GM19023 (cell line): ENCODE data around the gene KLHL6.

Source experiments
- ATAC-seq: cut with Tn5 transposase; IDR thresholded peaks from one replicate; pipeline ENCODE4 v1.9.1; 2021; ENCODE audit warnings: mild to moderate bottlenecking, moderate library complexity; ENCODE audit not compliant: unreplicated experiment

The KLHL6 gene

DNA sequence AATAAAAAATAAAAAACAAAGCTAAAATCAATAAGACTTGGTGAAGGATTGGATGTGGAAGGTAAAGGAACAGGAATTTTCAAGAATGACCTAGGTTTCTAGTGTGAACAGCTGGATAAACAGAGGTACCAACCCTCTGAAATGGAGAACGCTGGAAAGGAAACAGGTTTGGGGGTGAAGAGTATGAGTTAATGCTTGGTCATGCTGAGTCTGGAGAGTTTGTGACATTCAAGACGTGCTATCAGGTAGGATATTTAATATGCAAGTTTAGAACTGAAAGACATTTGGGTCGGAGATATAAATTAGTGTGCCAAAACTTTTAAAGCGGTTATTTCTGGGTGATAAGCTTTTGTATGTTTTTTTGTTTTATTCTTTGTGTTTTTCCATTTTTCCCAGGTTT, 11.4 kb upstream of the KLHL6 start:
- no peak for ATAC-seq

DNA sequence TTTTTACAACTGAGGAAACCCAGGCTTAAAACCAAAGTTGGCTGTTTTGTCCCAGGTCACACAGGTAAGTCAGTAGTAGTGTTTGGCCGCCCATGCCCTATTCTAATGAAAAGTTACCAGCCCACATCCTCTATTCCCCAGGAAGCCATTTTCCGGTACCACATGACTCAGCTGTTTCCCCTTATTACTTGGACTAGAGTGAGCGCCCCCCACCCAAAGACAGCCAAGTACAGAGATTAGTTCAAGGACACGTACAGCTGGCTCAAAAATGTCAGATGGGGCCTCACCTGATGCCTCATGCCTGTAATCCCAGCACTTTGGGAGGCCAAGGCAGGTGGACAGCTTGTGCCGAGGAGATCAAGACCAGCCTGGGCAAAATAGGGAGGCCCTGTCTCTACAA, 8.5 kb upstream of the KLHL6 start:
- no peak for ATAC-seq

DNA sequence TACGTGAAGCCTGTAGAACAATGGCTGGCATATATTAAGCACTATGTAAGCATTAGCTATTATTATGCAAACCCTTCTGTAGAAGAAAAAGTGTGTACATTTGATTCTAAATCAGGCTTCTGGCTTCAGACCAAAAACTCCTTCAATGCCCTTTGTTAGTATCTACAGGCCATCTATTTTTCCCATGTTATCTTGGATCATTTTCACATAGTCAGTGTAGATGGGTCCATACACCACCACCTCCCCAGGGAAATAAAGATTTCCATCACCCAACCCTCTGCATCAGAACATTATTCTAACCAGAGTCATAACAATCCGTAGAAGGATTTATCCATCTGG, 8.0 kb upstream of the KLHL6 start:
- ATAC-seq: no peak

DNA sequence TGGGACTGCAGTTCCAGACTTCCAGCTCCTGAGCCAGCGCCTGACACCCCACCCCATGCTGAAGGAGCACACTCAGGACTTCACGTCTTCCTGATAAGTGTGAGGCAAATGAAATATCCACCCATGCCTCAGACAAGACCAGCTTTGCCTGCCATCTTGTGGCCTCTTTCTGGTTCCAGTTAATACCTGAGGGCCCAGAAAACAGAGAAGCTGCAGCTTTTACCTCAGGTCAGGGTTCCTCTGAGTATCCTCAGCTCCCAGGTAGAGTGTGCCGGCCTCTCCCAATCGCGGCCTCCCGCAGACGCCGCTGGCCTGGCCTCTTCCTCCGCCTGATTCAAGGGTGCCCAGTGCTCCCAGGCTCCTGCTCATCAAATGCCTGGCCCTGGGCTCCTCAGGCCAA, 5.1 kb upstream of the KLHL6 start:
- no peak for ATAC-seq

DNA sequence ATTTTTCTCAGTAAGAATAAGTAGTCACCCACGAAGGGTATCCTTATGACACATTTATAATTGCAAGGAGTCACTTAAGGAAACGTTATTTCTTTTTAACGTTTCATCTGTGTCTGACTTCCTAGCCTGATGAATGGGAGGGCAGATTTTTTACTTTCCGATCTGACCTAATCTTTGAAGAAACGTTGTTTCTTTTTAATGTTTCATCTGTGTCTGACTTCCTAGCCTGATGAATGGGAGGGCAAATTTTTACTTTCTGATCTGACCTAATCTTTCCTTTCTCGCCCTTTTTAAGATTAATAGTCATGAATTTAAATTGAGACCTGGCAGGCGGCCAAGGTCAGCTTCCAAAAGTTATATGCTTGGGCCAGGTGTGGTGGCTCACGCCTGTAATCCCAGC, 3.0 kb upstream of the KLHL6 start:
- no peak for ATAC-seq

DNA sequence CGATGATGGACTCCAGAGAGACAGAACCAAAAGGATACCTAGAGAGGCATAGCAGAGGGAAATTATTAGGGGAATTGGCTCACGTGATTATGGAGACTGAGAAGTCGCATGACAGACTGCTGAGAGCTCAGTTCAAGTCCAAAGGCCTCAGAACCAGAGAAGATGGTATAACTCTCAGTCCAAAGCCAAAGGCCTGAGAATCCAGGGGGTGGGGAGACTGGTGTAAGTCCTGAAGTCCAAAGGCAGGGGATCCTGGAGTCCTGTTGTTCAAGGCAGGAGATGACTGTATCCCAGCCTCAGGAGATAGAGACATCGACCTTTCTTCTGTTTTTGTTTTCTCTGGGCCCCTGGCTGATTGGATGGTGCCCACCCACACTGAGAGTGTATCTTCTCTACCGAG, 1.2 kb upstream of the KLHL6 start:
- ATAC-seq: no peak

DNA sequence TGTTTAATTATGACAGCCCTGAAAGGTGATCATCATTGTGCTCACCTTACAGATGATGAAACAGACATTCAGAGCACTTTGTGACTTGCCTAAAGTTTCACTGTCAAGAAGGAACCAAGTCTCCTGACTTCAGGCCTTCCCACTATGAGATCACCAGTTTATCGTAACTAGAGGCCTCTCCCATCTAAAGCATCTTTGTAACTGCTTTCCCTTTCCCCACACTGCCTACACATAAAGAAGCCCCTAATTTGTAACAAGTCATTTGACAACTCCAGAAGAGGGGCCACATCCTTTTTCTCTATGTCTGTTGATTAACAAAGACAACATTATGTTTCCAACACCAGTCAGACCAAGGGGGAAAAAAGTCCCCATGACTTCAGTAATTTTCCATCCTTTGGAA, 1.1 kb downstream of the KLHL6 start:
- ATAC-seq: peak; percentile 38

DNA sequence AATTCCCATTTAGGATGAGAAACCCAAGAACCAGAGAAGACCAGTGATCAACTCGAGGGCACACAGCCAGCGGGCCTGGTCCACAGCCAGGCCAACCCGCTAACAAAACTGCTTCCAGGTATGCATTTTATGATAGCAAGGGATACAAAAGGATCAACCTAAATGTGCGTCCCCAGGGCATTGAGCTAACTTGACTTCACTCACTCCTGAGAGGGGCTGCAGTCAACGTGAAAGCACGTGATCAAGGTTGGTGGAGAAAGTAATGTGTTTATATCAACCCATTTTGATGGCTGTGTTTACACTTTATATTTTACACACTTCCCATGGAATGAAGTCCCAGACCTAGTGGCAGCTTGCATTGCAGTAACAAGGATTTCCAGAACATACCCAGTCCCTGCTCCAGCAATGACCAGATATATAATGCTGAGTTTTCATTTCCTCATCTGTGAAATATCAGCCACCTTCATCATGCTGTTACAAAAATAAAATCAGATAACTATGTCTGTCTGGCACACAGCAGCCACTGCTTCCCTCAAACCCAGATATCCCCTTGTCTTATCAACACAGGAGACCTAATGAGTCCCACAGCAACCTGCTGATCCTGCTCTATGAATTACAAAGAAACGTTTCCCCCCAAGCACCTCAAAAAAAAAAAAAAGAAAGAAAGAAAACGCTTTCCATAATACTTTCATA, 2.0 kb downstream of the KLHL6 start:
- no peak for ATAC-seq

DNA sequence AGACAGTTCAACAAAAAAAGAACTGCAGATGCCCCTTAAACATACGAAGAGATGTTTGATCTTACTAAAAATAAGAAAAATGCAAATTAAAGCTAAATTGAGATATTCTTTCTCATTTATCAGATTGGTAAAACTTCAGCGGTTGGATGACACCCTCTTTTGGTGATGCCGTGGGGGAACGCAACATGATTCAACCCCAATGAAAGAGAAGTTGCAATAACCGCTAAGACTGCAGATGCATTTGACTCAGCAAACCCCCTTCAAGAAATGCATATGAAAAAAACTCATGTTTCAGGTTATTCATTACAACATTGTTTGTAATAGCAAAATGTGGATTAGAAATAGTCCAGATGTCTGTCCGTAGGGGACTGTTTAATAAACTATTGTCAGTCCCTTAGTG, 3.6 kb downstream of the KLHL6 start:
- ATAC-seq: no peak

DNA sequence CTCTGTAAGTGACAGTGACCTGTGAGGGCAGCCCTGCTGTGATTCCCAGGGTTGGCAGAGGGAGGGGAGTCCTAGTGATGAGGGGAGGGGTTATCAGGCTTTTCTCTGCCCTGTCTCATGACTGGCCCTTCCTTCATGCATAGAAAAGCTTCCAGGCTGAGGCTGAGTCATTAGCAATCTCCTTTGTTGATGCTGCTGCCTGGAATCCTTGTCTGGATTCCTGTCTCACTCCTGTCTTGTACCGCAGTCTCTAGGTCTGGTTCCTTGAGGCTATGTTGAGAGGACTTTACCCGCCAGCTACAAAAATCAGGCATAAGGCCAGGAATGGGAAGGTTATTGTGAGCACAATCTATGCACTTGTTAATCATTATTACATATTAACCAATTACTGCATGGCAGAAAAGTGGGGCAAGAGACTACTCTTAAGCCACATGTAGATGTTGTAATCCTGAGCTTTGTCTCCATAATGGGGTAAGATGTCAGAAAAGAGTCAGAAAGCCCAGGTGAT, 7.2 kb downstream of the KLHL6 start:
- ATAC-seq: no peak

DNA sequence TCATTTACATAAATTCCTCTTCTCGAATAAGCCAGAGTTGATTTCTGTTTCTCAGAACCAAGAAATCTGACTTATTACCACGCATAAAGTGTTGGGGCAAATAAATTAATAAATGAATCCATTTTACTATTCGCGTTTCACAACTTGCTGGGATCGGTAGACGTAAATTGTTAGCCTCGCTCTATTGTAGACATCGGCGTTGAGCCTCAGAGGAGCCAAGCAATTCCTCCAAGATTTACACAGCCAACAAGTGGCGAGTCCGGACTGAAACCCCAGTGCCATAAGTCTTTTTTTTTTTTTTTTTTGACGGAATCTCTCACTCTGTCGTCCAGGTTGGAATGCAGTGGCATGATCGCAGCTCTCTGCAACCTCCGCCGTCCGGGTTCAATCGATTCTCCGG, 8.9 kb downstream of the KLHL6 start:
- no peak for ATAC-seq

DNA sequence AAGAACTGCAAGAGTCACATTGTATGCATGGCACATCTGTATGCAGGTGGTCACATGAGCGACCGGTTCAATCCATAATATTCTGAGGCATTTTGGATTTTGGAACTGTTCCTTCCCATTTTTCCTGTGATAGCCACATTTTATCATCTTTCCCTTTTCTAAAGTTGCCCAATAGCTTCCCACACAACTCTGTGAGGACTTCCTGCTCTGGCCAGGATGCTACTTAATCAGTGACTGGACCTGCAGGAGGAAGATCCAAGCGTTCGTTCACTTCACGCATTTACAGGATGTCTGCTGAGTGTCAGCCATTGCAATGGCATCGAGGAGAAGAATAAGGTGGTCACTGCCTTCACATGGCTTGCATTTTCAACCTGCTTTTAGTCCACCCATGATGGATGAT, 9.8 kb downstream of the KLHL6 start:
- no peak for ATAC-seq

DNA sequence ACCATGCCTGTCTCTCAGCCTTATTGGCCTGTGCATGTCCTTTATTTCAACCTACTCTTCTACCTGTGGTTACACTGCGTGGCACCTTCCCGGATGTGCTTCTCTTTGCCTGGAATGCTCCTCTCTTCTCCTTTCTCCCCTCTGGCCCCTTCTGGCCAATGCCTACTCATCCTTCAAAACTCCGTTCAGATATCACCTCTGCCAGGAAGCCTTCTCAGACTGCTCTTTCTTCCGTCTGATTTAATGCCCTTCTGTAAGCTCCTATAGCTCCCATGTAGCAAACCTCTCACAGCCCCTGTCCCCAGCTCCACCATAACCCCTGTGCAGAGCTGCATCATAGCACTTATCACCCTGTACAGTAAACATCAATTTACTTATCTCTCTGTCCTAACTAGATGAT, 13.2 kb downstream of the KLHL6 start:
- no peak for ATAC-seq

DNA sequence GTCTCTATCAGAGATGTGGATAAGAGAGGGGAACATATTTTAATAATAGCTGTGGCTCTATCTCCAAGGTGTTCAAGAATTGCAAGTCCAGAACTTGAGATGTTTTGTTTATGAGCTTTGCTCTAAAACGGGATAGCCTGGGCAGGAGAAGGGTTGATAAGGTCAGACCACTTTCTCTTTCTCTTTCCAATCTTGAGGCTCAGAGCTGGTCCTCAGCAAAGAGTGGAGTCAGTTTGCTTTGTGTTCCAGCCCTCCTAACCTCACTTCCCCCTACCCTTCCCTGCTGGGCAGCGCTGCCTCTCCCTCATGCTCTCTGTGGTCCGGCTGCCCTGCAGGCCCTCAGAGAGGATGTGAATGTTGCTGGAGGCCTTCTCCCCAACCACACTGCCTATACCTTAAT, 13.8 kb downstream of the KLHL6 start:
- ATAC-seq: peak; percentile 38

DNA sequence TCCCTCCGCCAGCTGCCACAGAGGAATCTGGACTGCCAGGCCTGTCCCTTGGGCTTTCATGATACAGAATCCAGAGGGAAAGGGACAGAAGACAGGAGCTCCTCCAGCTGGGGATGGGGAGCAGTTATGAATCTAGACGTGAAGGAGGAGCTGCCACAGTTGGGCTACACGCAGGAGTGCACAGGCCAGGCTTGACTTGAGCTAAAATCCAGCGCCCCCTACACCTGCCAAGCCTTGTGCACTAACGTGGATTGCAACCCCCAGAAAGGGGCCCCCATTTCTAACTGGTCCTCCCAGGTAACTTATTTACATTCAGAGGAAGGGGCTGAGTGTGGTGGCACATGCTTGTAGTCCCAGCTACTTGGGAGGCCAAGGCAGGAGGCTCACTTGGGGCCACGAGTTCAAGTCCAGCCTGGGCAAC, 14.3 kb downstream of the KLHL6 start:
- ATAC-seq: no peak

DNA sequence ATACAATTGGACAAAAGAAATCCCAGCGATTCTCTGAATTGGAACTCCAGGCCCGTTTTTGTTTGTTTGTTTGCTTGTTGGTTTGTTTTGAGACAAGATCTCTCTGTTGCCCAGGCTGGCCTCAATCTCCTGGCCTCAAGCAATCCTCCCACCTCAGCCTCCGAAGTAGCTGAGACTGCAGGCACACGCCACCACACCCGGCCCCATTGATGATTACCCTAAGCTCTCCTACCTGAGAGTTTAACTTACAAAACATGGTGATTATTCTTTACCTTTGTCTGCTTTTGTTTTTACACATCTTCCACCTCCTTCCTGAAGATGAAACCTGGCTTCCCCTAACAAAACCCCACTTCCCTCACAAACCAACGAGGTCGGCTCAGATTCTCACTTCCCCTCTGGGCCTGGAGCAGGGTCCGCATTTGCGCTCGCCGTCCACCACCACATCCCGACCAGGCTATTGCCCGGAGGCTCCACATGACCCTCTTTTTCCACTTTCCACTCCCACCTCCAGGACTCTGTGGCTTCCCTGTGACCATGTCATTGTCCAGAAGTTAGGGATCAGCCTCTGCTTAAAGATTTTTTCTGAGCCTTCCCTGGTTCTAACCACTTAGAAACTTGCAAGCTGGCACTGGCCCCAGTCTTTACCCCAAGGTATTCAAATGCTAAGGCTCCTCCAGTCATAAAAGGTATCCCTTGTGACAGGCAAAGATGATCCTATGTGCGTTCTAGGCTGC, 14.8 kb downstream of the KLHL6 start:
- no peak for ATAC-seq

DNA sequence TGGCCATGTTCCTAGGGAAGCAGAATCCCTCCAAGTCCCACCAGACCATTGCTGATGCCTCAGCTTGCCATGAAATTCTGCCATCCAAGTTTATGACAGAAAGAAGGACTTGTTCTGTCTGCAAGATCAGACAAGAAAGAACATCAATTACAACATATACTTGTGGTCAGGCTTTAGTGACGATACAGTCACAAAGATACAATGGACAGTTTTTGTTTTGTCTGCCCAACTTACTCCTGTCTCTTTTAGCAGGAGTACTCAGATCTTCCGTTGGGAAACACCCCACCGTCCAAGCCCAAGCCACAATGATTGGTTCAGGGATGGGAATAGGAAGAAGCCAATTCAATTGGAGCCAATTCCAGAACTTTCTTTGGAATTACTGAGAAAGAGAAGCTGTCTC, 15.7 kb downstream of the KLHL6 start:
- ATAC-seq: no peak

DNA sequence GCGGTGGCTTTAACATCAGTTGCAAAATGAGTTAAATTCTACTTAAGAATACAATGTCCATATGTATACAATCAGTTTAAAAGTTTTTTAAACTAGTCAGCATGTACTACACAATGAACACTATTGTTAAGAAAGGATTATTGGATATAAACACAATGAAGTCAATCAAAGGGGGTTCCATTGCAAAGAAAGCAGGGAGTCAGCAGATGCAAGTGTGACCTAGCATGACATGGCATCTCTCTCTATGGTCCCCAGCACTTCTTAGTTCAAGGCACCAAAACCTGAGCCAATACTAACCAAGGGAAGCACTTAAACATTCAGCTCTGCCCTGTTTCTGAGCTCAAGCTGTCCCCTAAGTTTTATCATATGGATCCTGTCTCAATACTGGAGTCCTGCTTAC, 17.0 kb downstream of the KLHL6 start:
- no peak for ATAC-seq

DNA sequence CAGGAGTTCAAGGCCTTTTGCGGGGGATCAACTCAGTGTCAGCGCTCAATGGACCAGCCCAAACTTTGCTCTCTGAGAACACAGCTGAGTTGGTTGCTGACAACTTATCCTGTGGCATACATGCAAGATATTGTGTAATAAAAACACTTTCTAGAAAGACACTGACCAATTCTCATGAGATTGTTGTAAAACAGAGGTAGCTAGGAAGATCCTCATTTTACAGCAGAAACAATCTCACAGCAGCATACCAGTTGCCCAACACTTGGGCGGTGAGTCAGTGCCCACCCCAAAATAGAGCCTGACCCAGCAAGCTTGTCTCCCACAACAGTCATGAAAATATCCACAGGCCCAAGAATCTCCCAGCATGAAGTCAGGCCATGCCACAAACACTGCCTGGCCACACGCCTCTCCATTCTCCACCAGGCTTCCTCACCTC, 18.2 kb downstream of the KLHL6 start:
- ATAC-seq: no peak

DNA sequence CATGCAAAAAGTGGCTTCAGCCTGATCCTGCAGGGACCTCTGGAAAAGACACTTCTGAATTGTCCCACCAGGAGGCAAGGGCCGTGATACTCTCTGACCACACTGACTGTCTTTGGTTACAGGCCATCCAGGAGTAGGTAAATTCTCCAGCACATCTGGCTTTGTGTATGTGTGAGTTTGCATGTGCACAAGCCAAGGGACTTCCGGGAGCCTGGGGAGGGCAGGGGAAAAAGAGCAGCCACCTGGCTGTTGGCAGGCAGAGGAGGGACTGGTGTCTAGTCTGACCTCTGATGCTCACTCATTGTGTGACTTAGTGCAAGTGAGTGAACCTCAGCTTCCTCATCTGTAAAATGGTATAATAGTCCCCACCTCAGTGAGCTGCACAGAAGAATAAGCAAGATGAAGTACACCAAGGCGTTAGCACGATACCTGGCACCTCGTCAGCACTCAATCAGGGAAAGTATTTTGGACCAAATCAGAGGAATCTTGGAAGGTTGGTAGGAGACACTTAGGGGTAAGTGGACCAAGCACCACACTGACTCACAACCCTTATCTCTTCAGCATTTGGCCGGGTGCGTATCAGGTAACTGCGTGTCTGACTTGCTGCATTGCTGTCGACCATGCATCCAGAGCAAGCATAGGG, 19.1 kb downstream of the KLHL6 start:
- ATAC-seq: peak; percentile 53

DNA sequence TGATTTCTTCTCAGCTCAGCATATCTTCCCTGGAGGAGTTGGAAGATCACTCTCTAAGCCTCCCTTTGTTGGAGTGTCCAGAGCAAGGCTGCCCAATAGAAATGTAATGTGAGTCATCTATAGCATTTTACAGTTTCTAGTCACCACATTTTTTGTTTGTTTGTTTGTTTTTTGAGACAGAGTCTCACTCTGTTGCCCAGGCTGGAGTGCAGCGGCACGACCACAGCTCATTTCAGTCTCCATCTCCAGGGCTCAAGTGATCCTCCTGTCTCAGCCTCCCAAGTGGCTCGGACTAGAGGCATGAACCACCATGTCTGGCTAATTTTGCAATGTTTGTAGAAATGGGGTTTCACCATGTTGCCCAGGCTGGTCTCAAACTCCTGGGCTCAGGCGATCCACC, 21.3 kb downstream of the KLHL6 start:
- ATAC-seq: no peak
